SK-N-SH (cell line): ENCODE results near the gene LRIG1. TPM values are rescaled to one million over a fixed set of nuclear protein-coding genes. Genes with fewer than 3 reads are reported as not detected.

ENCODE experiments used
- CTCF ChIA-PET: fragments of 300-600, 350-600 bp; formaldehyde crosslinking; extraction: SDS; loops from one replicate; lab custom pipeline; 2021; lab: Yijun Ruan, JAX
- POLR2A ChIA-PET: fragments of 350-600 bp; sonication (Branson Sonifier 250); formaldehyde crosslinking; extraction: SDS; loops from one replicate; lab custom pipeline; 2020; ENCODE audit warnings: antibody characterized with exemption, inconsistent platforms; lab: Yijun Ruan, JAX
- DNase-seq: peaks from one replicate; pipeline ENCODE4 v3.0.0; 2012
- H2AFZ ChIP-seq: fragments of 200-600 bp; sonication (generic); 2 replicates; pipeline ENCODE4 v1.8.1; 2016; ENCODE audit warnings: antibody characterized with exemption, mild to moderate bottlenecking, low read depth
- H3F3A ChIP-seq: fragments of 200-600 bp; sonication (generic); replicated peaks from 2 replicates; pipeline ENCODE3; 2016; ENCODE audit warnings: antibody characterized with exemption, mild to moderate bottlenecking; ENCODE audit not compliant: insufficient read depth
- H3K27ac ChIP-seq, 2 experiments: fragments of 200-500 bp in 1 of 2; fragments of 200-600 bp in 1 of 2; sonication (Bioruptor generic) in 1 of 2; sonication (generic), shearing (Covaris generic) in 1 of 2; 2 replicates each; pipeline versions ENCODE4 v1.5.1 to v1.6.1; 2014 to 2016; ENCODE audit warnings: low read depth in 2 of 2, inconsistent platforms in 1 of 2, low read length in 1 of 2, mild to moderate bottlenecking in 1 of 2, mixed read lengths in 1 of 2
- H3K27me3 ChIP-seq: fragments of 200-600 bp; sonication (generic), shearing (Covaris generic); 2 replicates; pipeline ENCODE4 v1.6.1; 2016; ENCODE audit warnings: mixed run types; ENCODE audit not compliant: insufficient read depth
- H3K36me3 ChIP-seq, 2 experiments: fragments of 200-500 bp in 1 of 2; fragments of 200-600 bp in 1 of 2; sonication (Bioruptor generic) in 1 of 2; sonication (generic) in 1 of 2; replicated peaks in 1 of 2; 2 replicates each; pipeline versions ENCODE3 to v1.5.1; 2014 to 2016; ENCODE audit warnings: low read length in 1 of 2, mild to moderate bottlenecking in 1 of 2; ENCODE audit not compliant: insufficient read depth in 2 of 2, control insufficient read depth in 1 of 2
- H3K4me1 ChIP-seq, 2 experiments: fragments of 200-500 bp in 1 of 2; fragments of 200-600 bp in 1 of 2; sonication (Bioruptor generic) in 1 of 2; sonication (generic), shearing (Covaris generic) in 1 of 2; 2 replicates each; pipeline versions ENCODE4 v1.5.1 to v1.6.1; 2014 to 2016; ENCODE audit warnings: low read depth in 1 of 2, low read length in 1 of 2, mixed run types in 1 of 2; ENCODE audit not compliant: insufficient read depth in 2 of 2, control insufficient read depth in 1 of 2
- H3K4me2 ChIP-seq: fragments of 200-600 bp; sonication (generic), shearing (Covaris generic); 2 replicates; pipeline ENCODE4 v1.6.1; 2017; ENCODE audit warnings: mixed run types
- H3K4me3 ChIP-seq, 2 experiments: fragments of 200-500 bp in 1 of 2; fragments of 200-600 bp in 1 of 2; sonication (Bioruptor generic) in 1 of 2; sonication (generic), shearing (Covaris generic) in 1 of 2; 2 replicates each; pipeline versions ENCODE4 v1.5.1 to v1.8.1; 2014 to 2016; ENCODE audit warnings: low read depth in 2 of 2, inconsistent platforms in 1 of 2, low read length in 1 of 2, mild to moderate bottlenecking in 1 of 2, mixed read lengths in 1 of 2, moderate library complexity in 1 of 2
- H3K79me2 ChIP-seq: fragments of 200-600 bp; sonication (generic); 2 replicates; pipeline ENCODE4 v1.8.1; 2017; ENCODE audit warnings: mild to moderate bottlenecking; ENCODE audit not compliant: insufficient read depth
- H3K9ac ChIP-seq: fragments of 200-600 bp; sonication (generic); 2 replicates; pipeline ENCODE4 v1.6.1; 2017; ENCODE audit warnings: mixed run types
- H3K9me2 ChIP-seq: fragments of 200-600 bp; sonication (generic); 2 replicates; pipeline ENCODE4 v1.6.1; 2017; ENCODE audit warnings: mixed run types
- H3K9me3 ChIP-seq: fragments of 200-600 bp; sonication (generic); 2 replicates; pipeline ENCODE4 v1.6.1; 2017; ENCODE audit warnings: mixed run types, mild to moderate bottlenecking, moderate library complexity
- H4K20me1 ChIP-seq: fragments of 200-600 bp; sonication (generic); 2 replicates; pipeline ENCODE4 v1.6.1; 2017; ENCODE audit warnings: mild to moderate bottlenecking, mixed run types; ENCODE audit not compliant: insufficient read depth
- CHD2 ChIP-seq: fragments of 150-350 bp; IDR thresholded peaks from 2 replicates; pipeline ENCODE4 v1.6.1; 2018; ENCODE audit warnings: low read length; ENCODE audit not compliant: partially characterized antibody
- FOSL2 ChIP-seq: IDR thresholded peaks from 2 replicates; pipeline ENCODE4 v1.4.0; 2012; ENCODE audit warnings: low read depth, mild to moderate bottlenecking, moderate library complexity, borderline replicate concordance
- FOXJ3 ChIP-seq: sonication (generic); formaldehyde crosslinking; IDR thresholded peaks from 2 replicates; pipeline ENCODE4 v1.5.1; 2020; ENCODE audit warnings: mild to moderate bottlenecking, missing genetic modification reagents
- MEF2A ChIP-seq: IDR thresholded peaks from 2 replicates; pipeline ENCODE4 v1.4.0; 2012; ENCODE audit warnings: low read depth, borderline replicate concordance
- MXI1 ChIP-seq: IDR thresholded peaks from 2 replicates; pipeline ENCODE4 v1.6.1; 2012; ENCODE audit warnings: mild to moderate bottlenecking, low read depth, low read length, improper control_type of control experiment
- PBX3 ChIP-seq: IDR thresholded peaks from 2 replicates; pipeline ENCODE4; 2012
- RAD21 ChIP-seq: IDR thresholded peaks from 2 replicates; pipeline ENCODE4 v1.6.1; 2012; ENCODE audit warnings: mild to moderate bottlenecking, low read length
- RCOR1 ChIP-seq: fragments of 150-350 bp; IDR thresholded peaks from 2 replicates; pipeline ENCODE4 v1.6.1; 2017; ENCODE audit warnings: antibody characterized with exemption, low read length
- RFX5 ChIP-seq: IDR thresholded peaks from 2 replicates; pipeline ENCODE4 v1.6.1; 2012; ENCODE audit warnings: mild to moderate bottlenecking, improper control_type of control experiment, low read length
- RXRA ChIP-seq: IDR thresholded peaks from 2 replicates; pipeline ENCODE4 v1.4.0; 2012; ENCODE audit warnings: low read depth, mild to moderate bottlenecking, borderline replicate concordance
- SIN3A ChIP-seq: IDR thresholded peaks from 2 replicates; pipeline ENCODE4 v1.6.1; 2012; ENCODE audit warnings: low read depth, mild to moderate bottlenecking, low read length, moderate library complexity, borderline replicate concordance
- TAF1 ChIP-seq: IDR thresholded peaks from 2 replicates; pipeline ENCODE4 v1.6.1; 2012; ENCODE audit warnings: low read depth, mild to moderate bottlenecking, low read length, moderate library complexity, borderline replicate concordance
- TCF12 ChIP-seq: IDR thresholded peaks from 2 replicates; pipeline ENCODE4 v1.4.0; 2012
- USF1 ChIP-seq: IDR thresholded peaks from 2 replicates; pipeline ENCODE4 v1.4.0; 2012; ENCODE audit warnings: low read depth, borderline replicate concordance
- USF2 ChIP-seq: fragments of 150-350 bp; IDR thresholded peaks from 2 replicates; pipeline ENCODE4 v1.6.1; 2017; ENCODE audit warnings: antibody characterized with exemption, low read length, low read depth, borderline replicate concordance
- YY1 ChIP-seq: IDR thresholded peaks from 2 replicates; pipeline ENCODE4 v1.4.0; 2012; ENCODE audit warnings: low read depth, mild to moderate bottlenecking
- ZBTB33 ChIP-seq: IDR thresholded peaks from 2 replicates; pipeline ENCODE4 v1.4.0; 2012; ENCODE audit warnings: low read depth, borderline replicate concordance
- whole genome bisulfite sequencing: methylation state at CpG from one replicate; pipeline ENCODE4 v1.1.6; 2017; ENCODE audit warnings: low lambda C conversion rate; 5-methylcytosine and 5-hydroxymethylcytosine counted together
- polyA plus RNA-seq, 3 experiments: library from polyadenylated mRNA; depleted of rRNA; stranded (reverse); fragments of >200 nt; gene quantifications; 2 replicates each; pipeline ENCODE4 v1.2.3, GENCODE V29; 2012

The LRIG1 gene
- polyA plus RNA-seq, 1 of the 3 experiments (the other 2 are of a cell fraction) = 1.7 TPM

- ChIA-PET CTCF (interaction anchor here (1.0 to 1.5 kb wide), 3 partner anchors 35 to 407 kb away, joined by 3 read pairs; no protein-coding TSS in a partner anchor), POLR2A (no interaction called here)
- H3K4me3 ChIP-seq = no peak overlapping the region
- no peaks in the 10 kb centered on the region for H3K79me2 ChIP-seq
- H3K27me3 ChIP-seq = no peaks in the 10 kb centered on the region
- no peaks in the 10 kb centered on the region for H3K9me2 ChIP-seq
- DNase-seq = no peak
- H3K27ac ChIP-seq = no peak overlapping the region
- TF ChIP-seq RAD21 = no peak
- no peak for TF ChIP-seq SIN3A
- TF ChIP-seq ZBTB33 = no peak
- TF ChIP-seq CHD2 = no peak
- no peak for TF ChIP-seq TAF1
- TF ChIP-seq MXI1 = no peak
- TF ChIP-seq USF2 = no peak
- no peak for TF ChIP-seq FOXJ3
- H2AFZ ChIP-seq = no peak overlapping the region
- no peaks in the 10 kb centered on the region for H3K36me3 ChIP-seq
- H3K9ac ChIP-seq = no peak overlapping the region
- no peaks in the 10 kb centered on the region for H3K9me3 ChIP-seq
- 99% methylated on average over 5 of the region's 5 CpGs for WGBS
- H3K4me2 ChIP-seq = no peak overlapping the region
- no peaks in the 10 kb centered on the region; a peak in 1 of 4 replicates for H3K4me1 ChIP-seq
- H3F3A ChIP-seq = no peaks in the 10 kb centered on the region
- H4K20me1 ChIP-seq = no peaks in the 10 kb centered on the region
These were observed 86.0 kb downstream of the LRIG1 start for GRCh38 chr3:66414846-66415245.

- no peak overlapping the region for H3K4me2 ChIP-seq
- H3K9ac ChIP-seq = no peak overlapping the region
- no peaks in the 10 kb centered on the region for H4K20me1 ChIP-seq
- H3K27ac ChIP-seq = no peak overlapping the region
- TF ChIP-seq TCF12 = peak; percentile 27; the same call in 1 of the 2 replicates
- no peak for TF ChIP-seq SIN3A
- no peak for TF ChIP-seq RFX5
- TF ChIP-seq YY1 = no peak
- TF ChIP-seq CHD2 = no peak
- TF ChIP-seq ZBTB33 = no peak
- TF ChIP-seq TAF1 = no peak
- TF ChIP-seq RXRA = no peak
- TF ChIP-seq USF1 = no peak
- no peak for TF ChIP-seq PBX3
- no peak for TF ChIP-seq MEF2A
- peak; percentile 18; the same call in 1 of the 2 replicates for TF ChIP-seq FOSL2
- no peak for TF ChIP-seq RCOR1
- 100% methylated on average over 1 of the region's 7 CpGs for WGBS
- H3F3A ChIP-seq = no peaks in the 10 kb centered on the region
- H2AFZ ChIP-seq = no peak overlapping the region
- no peaks in the 10 kb centered on the region for H3K27me3 ChIP-seq
- no peak for DNase-seq
- H3K36me3 ChIP-seq = no peaks in the 10 kb centered on the region
- no peaks in the 10 kb centered on the region for H3K9me2 ChIP-seq
- no peaks in the 10 kb centered on the region; a peak in 1 of 4 replicates for H3K4me1 ChIP-seq
- no peak overlapping the region for H3K4me3 ChIP-seq
- ChIA-PET POLR2A (no interaction called here), CTCF (interaction anchor here (1.7 kb wide), 1 partner anchor 403 kb away, joined by 4 read pairs; no protein-coding TSS in a partner anchor)
- no peaks in the 10 kb centered on the region for H3K9me3 ChIP-seq
- H3K79me2 ChIP-seq = no peaks in the 10 kb centered on the region
These were observed 87.6 kb downstream of the LRIG1 start for GRCh38 chr3:66413151-66413751.
